Transverse colon (tissue), 4 donors: ENCODE data around the gene CENPM.

Experiments
- POLR2A ChIP-seq: fragments of 450-650 bp; IDR thresholded peaks from one replicate; pipeline ENCODE4 v1.6.1; 2016; ENCODE audit warnings: antibody characterized with exemption, mild to moderate bottlenecking, moderate library complexity
- POLR2AphosphoS5 ChIP-seq, 3 donors: sonication (generic); formaldehyde crosslinking; IDR thresholded peaks; one replicate each; pipeline ENCODE4 v1.6.1; 2016; ENCODE audit warnings: antibody characterized with exemption in 3 of 3
- TF ChIP-seq, protein P1 (sequence below), 5 experiments: fragments of 200-600 bp in 3 of 5; fragments of 450-650 bp in 2 of 5; sonication (generic) in 3 of 5; IDR thresholded peaks; 1 replicate in 2 of 5; 2 replicates in 3 of 5; pipeline ENCODE4 v1.5.1; 2016 to 2017; ENCODE audit warnings: antibody characterized with exemption in 5 of 5, inconsistent platforms in 3 of 5, mild to moderate bottlenecking in 2 of 5, moderate library complexity in 1 of 5

- TF ChIP-seq, protein P1, sequence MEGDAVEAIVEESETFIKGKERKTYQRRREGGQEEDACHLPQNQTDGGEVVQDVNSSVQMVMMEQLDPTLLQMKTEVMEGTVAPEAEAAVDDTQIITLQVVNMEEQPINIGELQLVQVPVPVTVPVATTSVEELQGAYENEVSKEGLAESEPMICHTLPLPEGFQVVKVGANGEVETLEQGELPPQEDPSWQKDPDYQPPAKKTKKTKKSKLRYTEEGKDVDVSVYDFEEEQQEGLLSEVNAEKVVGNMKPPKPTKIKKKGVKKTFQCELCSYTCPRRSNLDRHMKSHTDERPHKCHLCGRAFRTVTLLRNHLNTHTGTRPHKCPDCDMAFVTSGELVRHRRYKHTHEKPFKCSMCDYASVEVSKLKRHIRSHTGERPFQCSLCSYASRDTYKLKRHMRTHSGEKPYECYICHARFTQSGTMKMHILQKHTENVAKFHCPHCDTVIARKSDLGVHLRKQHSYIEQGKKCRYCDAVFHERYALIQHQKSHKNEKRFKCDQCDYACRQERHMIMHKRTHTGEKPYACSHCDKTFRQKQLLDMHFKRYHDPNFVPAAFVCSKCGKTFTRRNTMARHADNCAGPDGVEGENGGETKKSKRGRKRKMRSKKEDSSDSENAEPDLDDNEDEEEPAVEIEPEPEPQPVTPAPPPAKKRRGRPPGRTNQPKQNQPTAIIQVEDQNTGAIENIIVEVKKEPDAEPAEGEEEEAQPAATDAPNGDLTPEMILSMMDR (IDR thresholded peaks at IDR 0.05), result no peak
- no peak for TF ChIP-seq POLR2AphosphoS5 (IDR thresholded peaks at IDR 0.05)
- no peak for TF ChIP-seq POLR2A
Measured at GRCh38 chr22:41922940-41923594, 23.9 kb downstream of the CENPM start.
